ENCODE results near the gene POMT1. TPM values are rescaled to one million over a fixed set of nuclear protein-coding genes. Genes with fewer than 3 reads are reported as not detected.
"Not testable (repeated sequence)": the region's sequence is repeated elsewhere in the genome, so short reads cannot be mapped to it uniquely, and the experiment has no call there.

The POMT1 gene
- total RNA-seq, 1 donor from 2014 or later = 31.1 TPM

DNA sequence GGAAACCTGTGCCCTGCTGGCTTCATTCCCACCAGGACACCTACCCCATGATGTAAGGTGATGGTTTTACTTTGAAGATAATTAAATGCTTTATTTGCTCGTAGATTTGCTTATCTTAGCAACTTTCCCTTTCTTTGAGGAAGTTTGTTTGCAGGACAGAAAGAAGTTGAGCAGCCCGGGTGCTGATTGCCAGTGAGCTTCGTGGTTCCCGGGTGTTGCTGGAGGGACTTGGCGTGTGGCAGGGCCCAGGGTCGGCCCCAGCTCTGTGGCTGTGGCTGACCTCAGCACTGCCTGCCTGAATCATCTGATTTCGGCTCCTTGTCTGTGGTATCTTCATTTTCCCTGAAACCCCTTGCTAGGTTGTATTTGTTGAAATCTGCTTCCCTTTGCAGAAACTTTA, 8.7 kb downstream of the POMT1 start:
- DNase-seq (ENCODE audit: low spot score) = no peak
- no peak overlapping the region for H3K27ac Mint-ChIP-seq
- TF ChIP-seq, protein P1, sequence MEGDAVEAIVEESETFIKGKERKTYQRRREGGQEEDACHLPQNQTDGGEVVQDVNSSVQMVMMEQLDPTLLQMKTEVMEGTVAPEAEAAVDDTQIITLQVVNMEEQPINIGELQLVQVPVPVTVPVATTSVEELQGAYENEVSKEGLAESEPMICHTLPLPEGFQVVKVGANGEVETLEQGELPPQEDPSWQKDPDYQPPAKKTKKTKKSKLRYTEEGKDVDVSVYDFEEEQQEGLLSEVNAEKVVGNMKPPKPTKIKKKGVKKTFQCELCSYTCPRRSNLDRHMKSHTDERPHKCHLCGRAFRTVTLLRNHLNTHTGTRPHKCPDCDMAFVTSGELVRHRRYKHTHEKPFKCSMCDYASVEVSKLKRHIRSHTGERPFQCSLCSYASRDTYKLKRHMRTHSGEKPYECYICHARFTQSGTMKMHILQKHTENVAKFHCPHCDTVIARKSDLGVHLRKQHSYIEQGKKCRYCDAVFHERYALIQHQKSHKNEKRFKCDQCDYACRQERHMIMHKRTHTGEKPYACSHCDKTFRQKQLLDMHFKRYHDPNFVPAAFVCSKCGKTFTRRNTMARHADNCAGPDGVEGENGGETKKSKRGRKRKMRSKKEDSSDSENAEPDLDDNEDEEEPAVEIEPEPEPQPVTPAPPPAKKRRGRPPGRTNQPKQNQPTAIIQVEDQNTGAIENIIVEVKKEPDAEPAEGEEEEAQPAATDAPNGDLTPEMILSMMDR (IDR thresholded peaks at IDR 0.05) = no peak
- TF ChIP-seq EZH2phosphoT487 (IDR thresholded peaks at IDR 0.05) (no peak), EZH2 (IDR thresholded peaks at IDR 0.05) (no peak)

DNA sequence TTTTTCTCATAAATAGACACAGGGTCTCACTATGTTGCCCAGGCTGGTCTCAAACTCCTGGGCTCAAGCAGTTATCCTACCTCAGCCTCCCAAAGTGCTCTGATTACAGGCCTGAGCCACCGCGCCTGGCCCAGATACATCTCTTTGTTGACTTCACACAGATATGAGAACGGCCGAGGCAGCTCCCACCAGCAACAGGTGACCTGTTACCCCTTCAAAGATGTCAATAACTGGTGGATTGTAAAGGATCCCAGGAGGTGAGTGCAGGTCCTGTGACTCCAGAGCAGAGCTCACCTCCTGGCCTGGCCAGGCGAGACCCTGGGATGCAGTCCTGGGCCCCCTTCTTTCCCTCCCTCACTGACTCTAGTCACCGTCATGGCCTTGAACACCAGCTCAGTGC, 9.2 kb downstream of the POMT1 start:
- Histone ChIP-seq H3K36me3 (no peaks in the 10 kb centered on the region), H3K27me3 (no peaks in the 10 kb centered on the region), H2AFZ (replicated peaks) (no peak overlapping the region), H3K4me1 (no peaks in the 10 kb centered on the region), H4K20me1 (ENCODE audit: low read depth) (no peaks in the 10 kb centered on the region), H3K4me3 (no peak overlapping the region), H3F3A (ENCODE audit: low read depth) (no peaks in the 10 kb centered on the region), H3K4me2 (no peak overlapping the region), H3K27ac (no peak overlapping the region), H3K9ac (no peak overlapping the region), H3K9me3 (ENCODE audit: low read depth) (no peaks in the 10 kb centered on the region), H3K79me2 (ENCODE audit: low read depth) (no peaks in the 10 kb centered on the region)
- Mint-ChIP-seq H3K36me3 (peaks cover 27% of the 10 kb centered on the region), H3K27me3 (ENCODE audit: insufficient read depth, low read depth) (peaks cover 6% of the 10 kb centered on the region), H3K9me3 (no peaks in the 10 kb centered on the region), H3K27ac (no peak overlapping the region), H3K4me1 (no peaks in the 10 kb centered on the region), H3K4me3 (no peak overlapping the region)
- TF ChIP-seq EZH2 (IDR thresholded peaks at IDR 0.05) (no peak), EZH2phosphoT487 (IDR thresholded peaks at IDR 0.05) (no peak)
- TF ChIP-seq, protein P1 (IDR thresholded peaks at IDR 0.05) = no peak
- no peak for DNase-seq (ENCODE audit: low spot score)

More for the DNA sequence above, 8.7 kb downstream of the POMT1 start:
- H3K4me2 ChIP-seq = no peak overlapping the region
- Mint-ChIP-seq H3K4me3 (no peak overlapping the region), H3K27me3 (ENCODE audit: insufficient read depth, low read depth) (peaks cover 9% of the 10 kb centered on the region), H3K4me1 (no peaks in the 10 kb centered on the region), H3K9me3 (no peaks in the 10 kb centered on the region), H3K36me3 (peaks cover 29% of the 10 kb centered on the region)
- no peaks in the 10 kb centered on the region for H4K20me1 ChIP-seq (ENCODE audit: low read depth)
- H3K79me2 ChIP-seq (ENCODE audit: low read depth) = peaks cover 2% of the 10 kb centered on the region
- no peak overlapping the region for H2AFZ ChIP-seq (replicated peaks)
- H3K9ac ChIP-seq = no peak overlapping the region
- no peaks in the 10 kb centered on the region for H3K27me3 ChIP-seq
- H3F3A ChIP-seq (ENCODE audit: low read depth) = no peaks in the 10 kb centered on the region
- peaks cover under 1% of the 10 kb centered on the region for H3K36me3 ChIP-seq
- no peak overlapping the region for H3K4me3 ChIP-seq
- no peaks in the 10 kb centered on the region for H3K9me3 ChIP-seq (ENCODE audit: low read depth)
- H3K4me1 ChIP-seq = no peaks in the 10 kb centered on the region
- no peak overlapping the region for H3K27ac ChIP-seq

DNA sequence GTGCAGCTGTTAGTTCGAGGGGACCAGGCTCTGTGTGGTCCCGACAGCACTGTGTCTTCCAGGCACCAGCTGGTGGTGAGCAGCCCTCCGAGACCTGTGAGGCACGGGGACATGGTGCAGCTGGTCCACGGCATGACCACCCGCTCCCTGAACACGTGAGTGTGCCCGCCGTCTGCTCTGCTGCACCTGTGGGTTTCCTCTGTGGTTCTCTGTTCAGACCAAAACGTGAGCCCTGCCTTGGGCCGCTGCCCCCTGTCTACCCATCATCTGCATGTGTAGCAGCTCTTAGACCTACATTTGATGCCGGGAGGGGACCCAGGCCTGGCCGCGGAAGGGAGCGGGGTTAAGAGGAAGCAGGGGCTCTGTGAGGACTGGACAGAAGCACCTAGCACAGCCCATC, 10.5 kb downstream of the POMT1 start:
- Histone ChIP-seq H2AFZ (replicated peaks) (no peak overlapping the region), H3K27me3 (no peaks in the 10 kb centered on the region), H3K4me1 (no peaks in the 10 kb centered on the region), H3K9me3 (ENCODE audit: low read depth) (no peaks in the 10 kb centered on the region), H3K4me3 (no peak overlapping the region), H3K4me2 (no peak overlapping the region), H3K27ac (no peak overlapping the region), H3F3A (ENCODE audit: low read depth) (no peaks in the 10 kb centered on the region), H3K79me2 (ENCODE audit: low read depth) (no peaks in the 10 kb centered on the region), H3K9ac (no peak overlapping the region), H3K36me3 (no peaks in the 10 kb centered on the region), H4K20me1 (ENCODE audit: low read depth) (no peaks in the 10 kb centered on the region)
- TF ChIP-seq, protein P1 (IDR thresholded peaks at IDR 0.05) = no peak
- no peak for TF ChIP-seq EZH2phosphoT487 (IDR thresholded peaks at IDR 0.05)
- TF ChIP-seq EZH2 (IDR thresholded peaks at IDR 0.05) = no peak
- H3K9me3 Mint-ChIP-seq = no peaks in the 10 kb centered on the region
- peaks cover 3% of the 10 kb centered on the region for H3K27me3 Mint-ChIP-seq (ENCODE audit: insufficient read depth, low read depth)
- no peak for DNase-seq (ENCODE audit: low spot score)
- H3K36me3 Mint-ChIP-seq = peaks cover 25% of the 10 kb centered on the region
- no peak overlapping the region for H3K4me3 Mint-ChIP-seq
- H3K27ac Mint-ChIP-seq = no peak overlapping the region
- no peaks in the 10 kb centered on the region for H3K4me1 Mint-ChIP-seq

DNA sequence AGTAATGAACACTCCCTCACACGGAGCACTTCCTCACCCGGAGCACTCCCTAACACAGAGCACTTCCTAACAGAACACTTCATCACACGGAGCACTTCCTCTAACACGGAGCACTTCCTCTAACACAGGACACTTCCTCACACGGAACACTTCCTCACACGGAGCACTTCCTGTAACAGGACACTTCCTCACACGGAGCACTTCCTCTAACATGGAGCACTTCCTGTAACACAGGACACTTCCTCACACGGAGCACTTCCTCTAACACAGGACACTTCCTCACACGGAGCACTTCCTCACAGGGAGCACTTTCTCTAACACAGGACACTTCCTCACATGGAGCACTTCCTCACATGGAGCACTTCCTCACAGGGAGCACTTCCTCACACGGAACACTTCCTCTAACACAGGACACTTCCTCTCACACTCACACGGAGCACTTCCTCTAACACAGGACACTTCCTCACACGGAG, 12.9 kb downstream of the POMT1 start:
- H3K36me3 ChIP-seq; H4K20me1 ChIP-seq (ENCODE audit: low read depth); H3K4me2 ChIP-seq; H3K79me2 ChIP-seq (ENCODE audit: low read depth); H3K4me1 ChIP-seq; H3K9ac ChIP-seq; H3K27me3 ChIP-seq; H3K27me3 Mint-ChIP-seq (ENCODE audit: insufficient read depth, low read depth); H3K4me1 Mint-ChIP-seq; H2AFZ ChIP-seq (replicated peaks); H3K9me3 ChIP-seq (ENCODE audit: low read depth); H3K4me3 ChIP-seq; H3K27ac ChIP-seq; H3K9me3 Mint-ChIP-seq; H3K27ac Mint-ChIP-seq; H3F3A ChIP-seq (ENCODE audit: low read depth); H3K4me3 Mint-ChIP-seq; DNase-seq (ENCODE audit: low spot score): not testable (repeated sequence)
- peaks cover 32% of the 10 kb centered on the region for H3K36me3 Mint-ChIP-seq
